ENCODE results near the gene KRTAP10-6. TPM values are rescaled to one million over a fixed set of nuclear protein-coding genes. Genes with fewer than 3 reads are reported as not detected.
"Not testable (repeated sequence)": the region's sequence is repeated elsewhere in the genome, so short reads cannot be mapped to it uniquely, and the experiment has no call there.

Gene KRTAP10-6
- total RNA-seq, 2 experiments from 2014 or later: not detected

DNA sequence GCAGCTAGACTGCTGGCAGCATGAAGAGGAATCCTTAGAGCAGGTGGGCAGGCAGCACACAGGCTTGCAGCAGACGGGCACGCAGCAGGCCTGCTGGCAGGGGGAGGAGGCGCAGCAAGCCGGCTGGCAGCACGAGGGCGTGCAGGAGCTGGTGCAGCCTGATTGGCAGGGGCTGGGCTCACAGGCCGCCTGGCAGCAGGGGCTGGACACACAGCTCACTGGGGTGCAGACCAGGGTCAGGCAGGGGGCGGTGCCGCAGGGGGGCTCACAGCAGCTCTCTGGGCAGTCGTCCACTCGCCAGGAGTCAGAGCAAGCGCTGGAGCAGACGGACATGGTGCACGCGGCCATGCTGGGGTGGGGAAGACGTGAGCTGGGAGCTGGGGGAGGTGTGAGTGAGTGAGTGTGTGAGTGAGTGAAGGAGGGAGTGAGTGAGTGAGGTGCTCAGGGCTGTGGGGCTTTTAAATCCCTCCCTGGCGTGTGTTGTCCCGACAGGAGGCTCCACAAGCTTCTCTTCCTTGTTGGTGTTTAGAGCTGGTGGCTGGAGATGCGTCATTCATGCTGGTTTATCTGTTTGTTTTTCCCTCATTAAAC lies 12.0 kb downstream of the KRTAP10-6 start, which contains the start of gene KRTAP10-5:
KRTAP10-5 (minus strand) TSS at position 374 of the 591 bp plus-strand sequence; CDS start at position 348, 26 bp downstream.
- CTCF ChIA-PET, POLR2A ChIA-PET: not testable (repeated sequence)

DNA sequence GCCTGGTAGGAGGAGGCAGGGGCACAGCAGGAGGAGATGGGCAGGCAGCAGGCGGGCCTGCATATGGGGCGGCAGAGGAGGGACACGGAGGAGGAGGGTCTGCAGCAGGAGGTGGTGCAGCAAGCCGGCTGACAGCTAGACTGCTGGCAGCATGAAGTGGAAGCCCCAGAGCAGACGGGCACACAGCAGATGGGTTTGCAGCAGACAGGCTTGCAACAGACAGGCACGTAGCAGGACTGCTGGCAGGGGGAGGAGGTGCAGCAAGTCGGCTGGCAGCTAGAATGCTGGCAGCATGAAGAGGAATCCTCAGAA lies 12.5 kb downstream of the KRTAP10-6 start:
- POLR2A ChIA-PET: no interaction called here
- CTCF ChIA-PET: no interaction called here

DNA sequence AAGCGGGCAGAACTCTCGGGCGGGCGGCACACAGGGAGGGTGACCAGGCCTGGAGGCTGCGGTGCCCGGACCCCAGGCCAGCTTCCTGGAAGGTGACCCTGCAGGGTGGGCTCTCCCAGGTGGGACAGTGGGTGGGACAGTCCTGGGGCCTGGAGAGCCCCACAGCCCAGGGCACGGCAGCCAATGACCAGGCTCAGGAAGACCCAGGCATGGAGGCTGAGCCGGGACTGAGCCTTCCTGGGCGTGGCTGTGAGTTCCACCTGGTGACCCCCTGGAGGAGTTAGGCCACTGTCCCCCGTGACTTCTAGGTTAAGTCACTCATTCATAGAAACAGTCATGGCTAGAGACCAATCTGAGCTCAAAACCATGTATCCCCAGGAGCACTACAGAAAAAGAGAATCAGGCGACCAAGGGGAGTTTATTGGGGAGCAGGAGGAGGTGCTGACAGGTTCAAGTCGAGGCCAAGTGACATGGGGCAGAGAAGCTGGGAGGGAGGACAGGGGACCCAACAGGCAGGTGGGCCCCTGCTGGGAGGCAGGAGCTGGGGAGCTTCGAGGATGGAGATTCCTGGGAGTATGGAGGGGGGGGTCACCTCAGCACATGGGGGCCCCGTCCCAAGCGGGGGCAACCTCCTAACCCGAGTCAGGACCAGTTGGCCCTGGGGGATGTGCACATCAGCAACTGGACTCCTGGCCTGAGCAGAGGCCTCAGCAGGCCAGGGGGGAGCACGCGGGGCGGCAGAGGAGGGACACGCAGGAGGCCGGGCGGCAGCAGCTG lies 13.1 kb downstream of the KRTAP10-6 start:
- CTCF ChIA-PET: no interaction called here
- POLR2A ChIA-PET: no interaction called here

DNA sequence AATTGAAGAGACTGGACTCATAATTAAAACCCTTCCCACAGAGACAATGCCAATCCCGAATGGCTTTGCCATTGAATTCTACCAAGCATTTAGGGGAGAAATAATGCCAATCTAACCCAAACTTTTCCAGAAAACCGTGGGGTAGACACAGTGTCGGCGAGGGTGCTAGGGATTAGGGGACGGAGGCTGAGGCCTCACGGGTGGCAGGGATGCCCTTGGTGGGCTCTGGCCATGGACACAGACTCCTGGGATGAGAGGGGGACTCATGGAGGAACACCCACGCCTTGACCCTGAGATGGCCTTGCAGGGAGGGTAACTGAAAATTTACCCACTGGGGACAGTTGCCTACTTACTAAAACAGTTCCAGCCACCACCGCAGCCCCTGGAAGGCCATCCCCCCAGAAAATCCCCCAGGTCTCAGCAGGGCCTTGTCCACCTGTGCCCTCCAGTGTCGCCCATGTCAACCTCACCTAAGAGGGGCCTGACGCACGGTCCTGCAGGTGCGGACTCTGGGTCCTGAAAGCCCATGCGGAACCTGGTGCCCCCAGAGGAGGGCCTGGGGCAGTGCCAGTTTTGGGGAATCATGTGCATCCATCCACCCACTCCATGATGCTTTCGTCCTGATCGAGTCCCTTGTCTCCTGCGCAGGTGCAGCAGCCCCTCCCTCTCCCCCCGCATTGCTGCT lies 13.8 kb downstream of the KRTAP10-6 start:
- ChIA-PET POLR2A (no interaction called here), CTCF (no interaction called here)

DNA sequence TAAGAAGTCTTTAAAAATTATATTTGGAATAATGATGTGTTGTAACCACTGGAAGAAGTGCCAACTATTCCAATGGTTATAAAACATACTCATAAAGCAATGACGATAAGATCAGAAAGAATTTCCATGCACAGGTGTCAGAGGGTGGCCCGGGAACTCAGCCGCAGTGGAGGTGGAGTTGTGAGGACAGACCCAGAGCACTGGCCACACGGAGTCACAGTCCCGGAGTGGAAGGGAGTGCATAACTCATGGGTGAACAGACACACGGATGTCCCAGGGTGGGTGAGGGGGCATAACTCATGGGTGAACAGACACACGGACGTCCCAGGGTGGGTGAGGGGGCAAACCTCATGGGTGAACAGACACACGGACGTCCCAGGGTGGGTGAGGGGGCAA lies 16.3 kb downstream of the KRTAP10-6 start:
- POLR2A ChIA-PET: no interaction called here
- CTCF ChIA-PET: no interaction called here

DNA sequence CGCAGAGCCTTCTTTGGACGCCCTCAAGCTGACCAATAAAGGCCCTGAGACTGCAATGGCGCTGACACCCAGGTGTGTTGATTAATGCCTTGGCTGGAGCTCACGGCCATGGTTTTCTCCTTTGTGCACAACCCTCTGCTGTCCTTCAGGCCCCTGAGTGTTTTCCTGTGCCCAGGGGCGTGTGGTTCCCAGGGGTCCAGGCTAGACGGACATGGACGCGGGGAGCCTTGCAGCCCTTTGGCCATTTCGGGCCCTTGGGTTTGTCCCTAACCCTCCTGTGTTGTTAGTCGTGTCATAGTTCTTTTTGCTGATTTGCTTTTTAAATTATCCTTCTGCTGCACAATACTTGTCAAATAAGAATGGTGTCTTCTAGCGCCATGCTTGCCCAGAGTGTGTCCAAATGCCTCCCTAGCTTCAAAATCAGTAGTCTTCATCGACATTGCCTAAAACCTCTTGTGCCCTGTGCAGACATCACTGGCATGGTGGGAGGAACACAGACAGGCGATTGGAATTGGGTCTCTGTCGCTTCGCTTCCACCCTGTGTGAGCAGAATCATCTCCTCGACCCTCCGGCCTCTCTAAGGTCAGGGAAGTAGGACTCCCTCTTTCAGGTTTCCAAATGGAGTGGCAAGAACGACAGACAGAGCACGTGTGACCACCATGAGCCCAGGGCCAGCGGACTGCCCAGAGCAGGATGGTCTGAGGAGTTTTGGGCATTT lies 16.8 kb downstream of the KRTAP10-6 start:
- CTCF ChIA-PET: no interaction called here
- POLR2A ChIA-PET: no interaction called here

DNA sequence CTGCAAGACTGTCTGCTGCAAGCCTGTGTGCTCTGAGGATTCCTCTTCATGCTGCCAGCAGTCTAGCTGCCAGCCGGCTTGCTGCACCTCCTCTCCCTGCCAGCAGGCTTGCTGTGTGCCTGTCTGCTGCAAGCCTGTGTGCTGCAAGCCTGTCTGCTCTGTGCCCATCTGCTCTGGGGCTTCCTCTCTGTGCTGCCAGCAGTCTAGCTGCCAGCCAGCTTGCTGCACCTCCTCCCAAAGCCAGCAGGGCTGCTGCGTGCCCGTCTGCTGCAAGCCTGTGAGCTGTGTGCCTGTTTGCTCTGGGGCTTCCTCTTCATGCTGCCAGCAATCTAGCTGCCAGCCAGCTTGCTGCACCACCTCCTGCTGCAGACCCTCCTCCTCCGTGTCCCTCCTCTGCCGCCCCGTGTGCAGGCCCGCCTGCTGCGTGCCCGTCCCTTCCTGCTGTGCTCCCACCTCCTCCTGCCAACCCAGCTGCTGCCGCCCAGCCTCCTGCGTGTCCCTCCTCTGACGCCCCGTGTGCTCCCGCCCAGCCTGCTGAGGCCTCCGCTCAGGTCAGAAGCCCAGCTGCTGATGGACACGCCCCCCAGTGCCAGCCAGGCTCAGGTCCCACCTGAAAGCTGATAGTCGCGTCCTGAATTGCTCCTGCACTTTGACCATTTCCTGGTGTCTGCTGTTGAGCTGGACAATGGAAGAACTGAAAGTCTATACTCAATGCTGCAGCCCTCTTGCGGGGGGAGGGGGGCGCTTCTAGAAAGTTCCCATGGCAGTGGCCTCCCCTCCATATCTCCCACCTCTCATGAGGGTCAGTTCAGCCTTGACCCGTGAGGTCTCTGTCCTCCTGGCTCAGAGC lies 17.6 kb downstream of the KRTAP10-6 start:
- ChIA-PET CTCF (no interaction called here), POLR2A (no interaction called here)

- POLR2A ChIA-PET, CTCF ChIA-PET: not testable (repeated sequence)
Observed at GRCh38 chr21:44573630-44574456, 18.5 kb downstream of the KRTAP10-6 start, which contains the start of gene KRTAP10-4. Gene KRTAP10-4, plus strand, starts transcription at chr21:44573729. Its CDS starts 30 bp downstream, at chr21:44573759.

GRCh38 chr21:44572959-44573583 lies 19.2 kb downstream of the KRTAP10-6 start:
- ChIA-PET POLR2A (no interaction called here), CTCF (no interaction called here)

GRCh38 chr21:44571844-44572782 lies 20.2 kb downstream of the KRTAP10-6 start:
- ChIA-PET CTCF (no interaction called here), POLR2A (no interaction called here)

- ChIA-PET POLR2A (no interaction called here), CTCF (no interaction called here)
Observed at GRCh38 chr21:44571296-44571695, 21.0 kb downstream of the KRTAP10-6 start.

GRCh38 chr21:44569861-44570517 lies 22.3 kb downstream of the KRTAP10-6 start:
- POLR2A ChIA-PET: no interaction called here

DNA sequence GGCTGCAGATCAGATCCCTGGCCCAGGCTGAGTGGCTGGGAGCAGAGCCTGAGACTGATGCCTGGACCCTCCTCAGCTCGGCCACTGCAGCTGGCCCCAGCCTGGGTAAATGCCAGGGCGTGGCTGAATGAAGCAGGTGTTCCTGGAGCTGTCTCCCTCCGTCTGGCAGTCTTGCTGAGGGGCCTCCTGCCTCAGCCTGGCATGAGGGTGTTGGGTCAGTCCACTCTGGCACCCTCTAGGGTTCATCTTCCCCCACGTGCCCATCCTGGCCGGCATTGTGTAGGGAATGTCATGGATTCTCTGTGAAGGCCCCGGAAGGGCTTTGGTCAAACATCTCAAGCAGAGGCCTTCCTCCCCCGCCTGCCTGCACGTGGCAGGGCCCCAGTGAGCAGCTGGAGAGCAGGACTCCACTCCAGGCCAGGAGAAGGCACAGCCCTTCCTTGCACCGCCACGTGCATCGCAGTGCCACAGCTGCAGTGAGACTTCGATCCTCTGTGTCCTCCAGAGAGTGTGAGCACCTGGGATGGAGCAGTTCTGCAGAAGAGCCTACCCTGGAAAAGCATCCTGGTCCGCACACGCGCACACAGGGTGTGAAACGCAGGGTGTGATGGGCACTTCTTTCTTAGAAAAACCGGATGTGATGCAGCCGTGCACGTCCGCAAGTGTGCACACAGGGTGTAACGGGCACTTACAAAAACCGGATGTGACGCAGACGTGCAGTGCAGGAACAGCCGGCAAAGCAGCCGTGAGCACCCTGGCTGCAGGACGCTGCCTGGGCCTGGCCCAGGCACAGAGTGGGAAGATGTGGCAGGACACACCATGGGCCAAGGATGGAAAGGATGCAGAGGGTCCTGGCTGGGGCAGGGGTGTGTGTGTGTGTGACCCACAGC lies 23.4 kb downstream of the KRTAP10-6 start:
- ChIA-PET POLR2A (no interaction called here), CTCF (no interaction called here)

More at GRCh38 chr21:44569861-44570517, 22.3 kb downstream of the KRTAP10-6 start:
- CTCF ChIA-PET: no interaction called here

GRCh38 chr21:44568261-44568660 lies 24.0 kb downstream of the KRTAP10-6 start:
- CTCF ChIA-PET: no interaction called here
- POLR2A ChIA-PET: interaction anchor here (0.6 kb wide), 1 partner anchor 528 kb away, joined by 3 read pairs; no protein-coding TSS in a partner anchor

GRCh38 chr21:44567481-44568171 lies 24.7 kb downstream of the KRTAP10-6 start:
- CTCF ChIA-PET: no interaction called here
- POLR2A ChIA-PET: interaction anchor here (0.6 kb wide), 1 partner anchor 528 kb away, joined by 3 read pairs; no protein-coding TSS in a partner anchor

Data from activated CD8-positive, alpha-beta memory T cell treated with anti-CD3 and anti-CD28 coated beads for 36 hours (primary cell).